HG02840 (cell line): Measurements from ENCODE around the gene TBL1Y.
"Not testable (repeated sequence)": the region's sequence is repeated elsewhere in the genome, so short reads cannot be mapped to it uniquely, and the experiment has no call there.

Experiments used
- ATAC-seq: cut with Tn5 transposase; IDR thresholded peaks from one replicate; pipeline ENCODE4 v1.9.1; 2021; ENCODE audit warnings: mild to moderate bottlenecking, moderate library complexity, moderate number of reproducible peaks; ENCODE audit not compliant: unreplicated experiment, low FRiP score

TBL1Y gene

DNA sequence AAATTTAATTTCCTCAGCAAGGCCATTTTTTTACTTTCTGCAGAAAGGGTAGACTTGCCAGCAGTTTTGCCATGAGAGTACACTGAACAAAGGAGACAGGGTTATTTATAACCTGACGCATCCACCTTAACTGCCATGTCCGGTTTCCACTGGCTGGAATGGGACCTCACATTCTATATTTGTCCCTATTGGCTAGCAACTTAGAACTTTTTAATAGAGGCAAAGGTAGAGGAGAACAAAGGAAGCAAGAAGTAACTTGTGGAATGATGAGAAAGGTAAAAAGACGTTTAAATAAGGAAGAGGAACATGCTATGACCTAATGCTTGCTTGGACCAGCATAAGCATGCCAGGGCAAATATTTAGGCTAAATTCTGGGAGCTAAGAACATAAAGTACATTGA lies 142.0 kb downstream of the TBL1Y start:
- ATAC-seq: not testable (repeated sequence)

DNA sequence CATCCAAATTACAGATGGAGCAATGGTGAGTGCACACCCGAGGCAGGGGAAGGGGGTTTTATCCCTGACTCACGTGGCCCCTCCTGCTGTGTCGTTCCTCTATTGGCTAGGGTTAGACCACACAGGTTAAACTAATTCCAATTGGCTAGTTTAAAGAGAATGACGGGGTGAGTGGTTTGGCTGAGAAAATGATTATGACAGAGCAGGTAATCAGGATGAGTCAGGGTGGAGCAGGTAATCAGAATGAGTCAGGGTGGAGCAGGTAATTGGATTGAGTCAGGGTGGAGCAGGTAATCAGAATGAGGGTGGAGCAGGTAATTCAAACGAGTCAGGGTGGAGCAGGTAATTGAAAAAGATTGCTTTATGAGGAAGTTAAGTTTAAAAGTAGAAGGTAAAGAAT lies 146.4 kb downstream of the TBL1Y start:
- ATAC-seq: no peak

DNA sequence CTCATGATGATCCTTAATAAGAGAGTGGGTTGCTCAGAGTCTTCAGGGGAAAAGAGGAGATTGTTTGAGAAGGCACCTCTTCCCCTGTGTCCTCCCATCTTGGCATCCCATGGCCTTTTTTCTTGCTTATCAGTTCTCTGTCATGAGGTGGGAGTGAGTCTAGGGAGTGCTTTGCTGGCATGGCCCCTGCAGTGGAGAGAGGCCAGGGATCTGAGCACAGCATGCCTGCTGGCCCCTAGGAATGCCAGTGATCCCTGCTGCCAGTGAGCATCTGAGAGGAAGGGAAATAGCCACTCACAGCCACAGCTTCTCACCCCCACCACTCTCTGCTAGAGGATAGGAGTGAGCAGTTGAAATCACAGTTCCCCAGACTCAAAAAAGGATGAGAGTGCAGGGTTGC lies 168.2 kb downstream of the TBL1Y start:
- no peak for ATAC-seq

DNA sequence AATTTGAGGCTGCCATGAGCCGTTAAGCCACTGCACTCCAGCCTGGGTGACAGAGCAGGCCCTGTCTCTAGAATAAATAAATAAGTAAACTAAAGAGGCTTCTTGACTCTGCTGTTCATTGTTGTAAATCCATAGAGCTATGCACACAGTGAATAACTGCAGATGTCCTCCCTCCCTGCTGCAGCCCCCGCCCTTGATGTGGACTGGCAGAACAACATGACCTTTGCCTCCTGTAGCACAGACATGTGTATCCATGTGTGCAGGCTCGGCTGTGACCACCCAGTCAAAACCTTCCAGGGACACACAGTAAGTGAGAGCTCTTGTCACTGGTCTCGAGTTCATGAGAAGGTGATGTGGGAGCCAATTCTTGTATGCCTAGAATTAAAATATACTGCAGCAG lies 170.1 kb downstream of the TBL1Y start:
- not testable (repeated sequence) for ATAC-seq

DNA sequence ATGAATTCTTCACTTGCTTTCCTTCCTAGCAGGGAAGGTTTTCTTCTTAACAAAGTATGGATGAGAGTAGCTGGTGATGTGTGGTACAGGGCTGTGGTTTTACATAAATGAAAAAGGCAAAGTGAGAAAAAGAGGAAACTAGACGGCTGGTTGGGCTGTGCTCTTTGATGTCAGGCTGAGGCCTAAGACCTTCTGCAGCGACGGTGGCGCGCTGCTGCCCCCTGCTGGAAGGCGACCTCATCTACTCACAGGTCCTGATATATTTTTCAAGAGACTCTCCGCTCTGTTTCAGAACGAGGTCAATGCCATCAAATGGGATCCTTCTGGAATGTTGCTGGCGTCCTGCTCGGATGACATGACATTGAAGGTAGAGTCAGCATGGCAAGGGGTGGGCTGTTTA lies 175.1 kb downstream of the TBL1Y start:
- no peak for ATAC-seq

DNA sequence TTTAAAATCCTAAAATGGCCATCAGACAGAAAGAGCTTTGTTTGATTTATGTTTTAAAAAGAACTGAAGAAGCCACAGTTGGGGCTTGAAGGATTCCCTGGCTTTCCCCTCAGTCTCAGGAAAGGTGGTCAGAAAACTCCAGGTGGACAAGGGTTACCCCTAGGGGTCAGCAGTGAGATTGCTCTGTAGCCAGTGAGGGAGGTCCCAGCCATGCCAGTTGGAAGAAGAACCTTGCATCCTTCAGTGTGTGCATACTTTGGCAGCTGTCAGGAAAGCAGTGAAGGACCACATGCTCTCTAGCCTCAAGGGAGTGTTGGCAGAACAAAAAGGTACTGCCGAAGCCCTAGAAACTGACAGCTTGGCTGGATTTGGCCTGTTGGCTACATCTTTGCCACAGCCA lies 182.3 kb downstream of the TBL1Y start:
- no peak for ATAC-seq

DNA sequence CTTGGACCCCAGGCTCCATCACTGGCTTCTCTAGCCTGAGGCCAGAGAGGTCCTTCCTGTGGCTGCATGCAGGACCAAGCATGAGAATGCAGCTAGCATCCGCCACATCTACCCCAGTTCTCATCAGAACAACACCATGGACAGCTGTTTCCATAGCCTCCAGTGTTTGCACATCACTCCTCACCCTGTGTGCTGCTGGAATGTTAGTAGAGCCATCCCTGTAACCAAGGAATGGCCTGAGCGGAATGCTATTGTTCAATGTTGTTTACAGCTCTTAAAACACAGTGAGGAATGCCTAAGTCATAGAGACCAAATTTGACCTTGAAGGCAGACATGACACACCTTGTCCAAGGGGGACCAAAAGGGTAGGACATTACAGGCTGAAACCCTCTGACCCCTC lies 183.9 kb downstream of the TBL1Y start:
- no peak for ATAC-seq

DNA sequence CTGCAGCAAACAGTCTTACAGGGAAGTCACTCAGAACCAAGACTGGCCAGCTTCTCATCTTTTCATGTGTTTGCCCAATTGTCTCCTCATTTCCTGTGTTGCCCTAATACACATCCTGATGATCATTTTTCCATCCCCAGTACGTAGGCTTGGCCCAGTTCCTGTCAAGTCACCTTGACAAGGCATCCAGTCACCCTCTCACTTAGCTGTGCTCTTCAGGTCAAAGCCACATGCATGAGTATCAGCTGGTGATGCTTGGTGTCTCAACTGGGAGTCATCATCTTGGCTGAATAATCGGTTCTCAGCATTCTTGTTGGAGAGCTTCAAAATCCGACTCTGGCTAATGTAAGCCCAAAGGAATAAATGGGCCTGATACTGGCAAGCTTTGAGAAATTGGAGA lies 186.5 kb downstream of the TBL1Y start:
- no peak for ATAC-seq

DNA sequence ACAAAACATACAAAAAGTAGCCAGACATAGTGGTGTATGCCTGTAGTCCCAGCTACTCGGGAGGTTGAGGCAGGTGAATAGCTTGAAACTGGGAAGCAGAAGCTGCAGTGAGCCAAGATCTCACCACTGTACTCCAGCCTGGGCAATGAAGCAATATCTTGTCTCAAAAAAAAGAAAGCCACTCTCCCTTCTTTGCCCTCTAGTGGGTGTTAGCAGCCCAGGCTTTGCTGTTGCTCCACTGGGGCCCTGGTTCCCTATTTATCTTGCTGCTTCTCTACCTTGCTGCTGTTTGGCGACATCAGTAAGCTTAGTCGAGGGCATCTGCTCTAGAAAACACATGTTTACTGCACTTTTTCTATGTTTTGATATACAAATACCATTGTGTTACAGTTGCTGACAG lies 189.2 kb downstream of the TBL1Y start:
- no peak for ATAC-seq

DNA sequence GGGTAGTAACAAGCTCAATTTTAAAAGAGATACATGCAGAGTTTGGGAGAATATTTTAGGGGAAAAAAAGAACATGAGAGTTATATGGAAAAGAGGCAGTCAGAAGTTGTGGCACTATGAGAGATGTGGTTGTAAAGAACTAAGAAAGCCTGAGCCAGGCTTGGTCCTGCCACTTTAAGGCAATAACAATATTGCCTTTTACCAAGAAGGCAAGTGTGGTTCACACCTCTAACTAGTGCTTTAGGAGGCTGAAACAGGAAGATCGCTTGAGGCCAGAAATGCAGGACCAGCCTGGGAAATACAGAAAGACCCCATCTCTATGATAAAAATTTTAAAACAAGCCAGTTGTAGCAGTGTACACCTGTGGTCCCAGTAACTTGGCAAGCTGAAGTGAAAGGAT lies 192.2 kb downstream of the TBL1Y start:
- no peak for ATAC-seq

DNA sequence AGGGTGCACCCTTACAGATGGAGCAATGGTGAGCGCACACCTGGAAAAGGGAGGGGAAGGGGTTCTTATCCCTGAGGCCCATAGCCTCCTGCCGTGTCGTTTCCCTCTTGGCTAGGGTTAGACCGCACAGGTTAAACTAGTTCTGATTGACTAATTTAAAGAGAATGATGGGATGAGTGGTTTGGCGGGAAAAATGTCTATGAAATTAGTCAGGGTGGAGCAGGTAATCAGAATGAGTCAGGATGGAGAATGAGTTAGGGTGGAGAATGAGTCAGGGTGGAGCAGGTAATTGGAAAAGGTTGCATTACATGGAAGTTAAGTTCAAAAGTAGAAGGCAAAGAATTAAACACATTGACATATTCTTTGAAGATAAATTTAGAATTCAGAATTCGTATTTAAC lies 196.7 kb downstream of the TBL1Y start:
- no peak for ATAC-seq

DNA sequence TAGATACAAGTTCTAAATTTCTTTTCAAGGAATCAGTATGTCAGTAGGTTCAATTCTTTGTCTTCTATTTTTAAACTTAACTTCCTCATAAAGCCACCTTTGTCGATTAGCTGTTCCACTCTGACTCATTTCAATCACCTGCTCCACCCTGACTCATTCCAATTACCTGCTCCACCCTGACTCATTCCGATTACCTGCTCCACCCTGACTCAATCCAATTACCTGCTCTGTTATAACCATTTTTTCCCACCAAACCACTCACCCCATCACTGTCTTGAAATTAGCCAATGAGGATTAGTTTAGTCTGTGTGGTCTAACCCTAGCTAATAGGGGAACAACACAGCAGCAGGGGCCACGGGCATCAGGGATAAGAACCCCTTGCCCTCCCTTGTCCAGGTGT lies 199.6 kb downstream of the TBL1Y start:
- ATAC-seq: no peak

DNA sequence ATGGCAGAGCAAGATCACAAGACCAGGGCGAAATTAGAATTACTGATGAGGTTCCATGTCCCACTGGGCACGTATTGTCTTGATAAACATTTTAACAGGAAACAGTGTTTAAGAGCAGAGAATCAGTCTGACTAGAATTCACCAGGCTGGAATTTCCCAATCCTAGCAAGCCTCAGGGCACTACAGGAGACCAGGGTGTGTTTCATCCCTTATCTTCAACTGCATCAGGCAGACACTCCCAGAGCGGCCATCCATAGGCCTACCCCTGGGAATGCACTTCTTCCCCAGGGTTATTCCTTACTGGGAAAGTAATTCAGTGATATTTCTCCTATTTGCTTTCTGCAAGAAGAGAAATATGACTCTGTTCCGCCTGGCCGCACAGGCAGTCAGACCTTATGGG lies 205.4 kb downstream of the TBL1Y start:
- ATAC-seq: no peak

DNA sequence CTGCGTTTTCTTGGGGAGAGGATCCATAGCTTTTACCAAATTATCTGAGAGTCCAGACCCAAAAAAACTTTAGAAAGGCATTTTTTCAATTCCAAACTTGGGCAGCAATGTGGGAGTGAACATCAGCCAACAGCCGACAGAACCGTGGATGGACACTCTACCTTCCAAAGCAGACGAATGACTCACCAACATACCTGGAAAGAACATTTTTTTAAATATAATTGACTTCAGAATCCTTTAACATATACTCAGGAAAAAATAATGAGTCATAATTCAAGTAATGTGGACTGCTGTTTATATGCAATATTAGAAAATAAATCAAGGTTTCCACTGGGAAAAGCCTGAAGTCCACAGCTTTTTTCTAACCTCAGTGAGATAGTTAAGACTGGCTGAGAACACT lies 211.7 kb downstream of the TBL1Y start:
- no peak for ATAC-seq

DNA sequence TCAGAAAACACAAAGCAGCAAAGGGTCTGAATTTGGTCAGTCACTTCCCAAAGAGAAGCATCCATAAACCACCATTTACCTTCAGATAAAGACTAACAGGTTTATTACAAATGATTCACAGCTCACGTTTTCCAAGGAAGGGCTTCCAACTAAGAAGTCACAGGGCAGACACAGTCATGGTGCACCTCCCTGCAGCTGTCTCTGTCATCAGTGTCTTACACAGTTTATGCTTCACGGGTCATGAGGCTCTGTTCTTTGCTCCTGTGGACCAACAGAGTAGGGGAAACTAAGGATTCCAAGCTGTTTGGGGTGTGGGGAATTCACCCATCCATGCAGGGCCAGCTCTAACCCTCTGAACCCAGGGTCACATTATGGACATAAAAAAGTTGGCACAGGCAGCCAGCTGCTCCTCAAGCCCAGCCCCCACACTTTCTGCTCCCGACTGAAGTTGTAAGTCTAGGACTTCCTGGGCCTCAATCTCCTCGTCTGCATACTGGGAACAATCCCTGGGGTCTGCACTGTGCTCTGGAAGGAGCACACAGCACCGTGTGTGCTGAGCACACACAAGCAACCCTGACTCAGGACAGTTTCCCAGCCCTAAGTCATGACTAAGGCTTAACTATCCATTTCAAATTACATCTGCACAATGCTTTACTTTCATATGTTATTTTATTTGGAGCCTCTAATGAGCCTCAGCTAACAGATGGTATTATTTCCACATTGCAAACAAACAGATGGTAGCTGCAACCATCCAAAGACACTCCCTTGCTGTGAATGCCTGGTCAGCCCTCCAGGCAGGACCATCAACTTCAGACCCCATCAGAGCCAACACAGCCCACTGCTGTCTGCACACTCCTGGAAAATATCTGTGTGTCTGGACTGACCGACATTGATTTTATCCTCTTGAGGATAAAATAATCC lies 214.9 kb downstream of the TBL1Y start:
- ATAC-seq: no peak

DNA sequence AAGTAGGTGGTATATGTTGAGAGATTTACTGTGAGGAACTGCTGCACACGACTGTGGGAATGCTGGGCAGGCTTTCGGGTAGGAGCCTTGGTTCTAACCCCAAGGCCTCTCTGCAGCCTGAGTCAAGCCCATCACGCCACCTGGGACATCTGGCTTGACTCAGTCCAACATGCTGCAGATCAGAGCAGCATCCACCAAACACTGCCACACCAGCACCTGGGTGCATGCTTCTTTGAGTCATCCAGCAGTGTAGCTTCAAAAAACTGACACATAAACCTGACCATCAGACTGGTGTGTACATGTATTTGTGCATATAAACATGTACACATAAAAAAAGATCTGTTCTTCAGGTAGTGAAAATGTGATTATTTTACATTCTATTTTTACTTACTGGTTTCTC lies 217.7 kb downstream of the TBL1Y start:
- ATAC-seq: no peak
